Vagina (tissue), 2 donors: ENCODE measurements around the gene PTPRF.

Experiments used
- CTCF ChIP-seq, 3 experiments: fragments of 450-650 bp in 2 of 3; fragments of 200-600 bp in 1 of 3; sonication (generic) in 1 of 3; IDR thresholded peaks; one replicate each; pipeline ENCODE4 v1.5.1; 2017 to 2019; ENCODE audit warnings: antibody characterized with exemption in 3 of 3, mild to moderate bottlenecking in 2 of 3, moderate library complexity in 2 of 3
- POLR2A ChIP-seq, 2 donors: fragments of 450-650 bp; IDR thresholded peaks; one replicate each; pipeline ENCODE4 v1.6.1; 2017; ENCODE audit warnings: antibody characterized with exemption in 2 of 2, mild to moderate bottlenecking in 2 of 2, moderate library complexity in 2 of 2

- TF ChIP-seq CTCF (IDR thresholded peaks at IDR 0.05): no peak
- TF ChIP-seq POLR2A (IDR thresholded peaks at IDR 0.05): no peak
Measured at GRCh38 chr1:43618521-43619313, 88.0 kb downstream of the PTPRF start.
